T-cell (primary cell): Measurements from ENCODE around the gene ZNF654. TPM values are rescaled to one million over a fixed set of nuclear protein-coding genes. Genes with fewer than 3 reads are reported as not detected.
A peak's percentile ranks its signal among the peaks of the same experiment; 100 is the strongest.

ENCODE experiments used
- ATAC-seq, 4 experiments: fragments of 200-7000 bp in 3 of 4; fragments of 150-1000 bp in 1 of 4; cut with Tn5 transposase; replicated peaks in 1 of 4; 1 replicate in 3 of 4; 2 replicates in 1 of 4; pipeline ENCODE4 v1.10.0; 2021; ENCODE audit warnings: moderate library complexity in 3 of 4, mild to moderate bottlenecking in 2 of 4, moderate number of reproducible peaks in 1 of 4
- CTCF ChIA-PET, 2 donors: fragments of 300-600 bp; sonication (Branson Sonifier 250); formaldehyde crosslinking; loops; one replicate each; lab custom pipeline; 2022; ENCODE audit warnings: antibody characterized with exemption in 2 of 2; lab: Charles Lee
- POLR2A ChIA-PET, 2 donors: fragments of 300-600 bp; sonication (Branson Sonifier 250); formaldehyde crosslinking; loops; one replicate each; lab custom pipeline; 2022; ENCODE audit warnings: antibody characterized with exemption in 2 of 2; lab: Charles Lee
- DNase-seq, 35 experiments: peaks; one replicate each; pipeline versions ENCODE4 v3.0.0 to v3.0.0-alpha.2; 2013 to 2023
- H3K27ac ChIP-seq: one replicate; pipeline ENCODE4 v1.5.1; 2013; ENCODE audit warnings: low read length
- H3K27me3 ChIP-seq, 2 experiments: replicated peaks in 1 of 2; 1 replicate in 1 of 2; 2 replicates in 1 of 2; pipeline versions ENCODE4 v1.6.1 to v1.7.0; 2013; ENCODE audit warnings: low read length in 1 of 2, mixed read lengths in 1 of 2; ENCODE audit not compliant: control insufficient read depth in 2 of 2, insufficient read depth in 2 of 2; ENCODE audit errors: extremely low read depth in 1 of 2
- H3K36me3 ChIP-seq, 2 donors: 1 replicate in 1 of 2; 2 replicates in 1 of 2; pipeline versions ENCODE4 v1.6.1 to v1.7.0; 2013; ENCODE audit warnings: low read length in 1 of 2; ENCODE audit not compliant: control insufficient read depth in 2 of 2, insufficient read depth in 1 of 2; ENCODE audit errors: extremely low read depth in 1 of 2
- H3K4me1 ChIP-seq, 2 experiments: 1 replicate in 1 of 2; 2 replicates in 1 of 2; pipeline versions ENCODE4 v1.6.1 to v1.7.0; 2013; ENCODE audit warnings: low read length in 2 of 2, mixed read lengths in 1 of 2; ENCODE audit not compliant: insufficient read depth in 2 of 2, control insufficient read depth in 1 of 2; ENCODE audit errors: extremely low read depth in 1 of 2
- H3K4me3 ChIP-seq, 2 donors: 1 replicate in 1 of 2; 2 replicates in 1 of 2; pipeline versions ENCODE4 v1.5.1 to v1.7.0; 2013; ENCODE audit warnings: mild to moderate bottlenecking in 2 of 2, low read length in 1 of 2, moderate library complexity in 1 of 2; ENCODE audit not compliant: control insufficient read depth in 1 of 2; ENCODE audit errors: extremely low read depth in 1 of 2
- H3K9me3 ChIP-seq: 2 replicates; pipeline ENCODE4 v1.7.0; 2013
- H3K27ac Mint-ChIP-seq, 2 donors: one replicate each; pipeline ENCODE4 v1.8.0; 2020 to 2021; ENCODE audit warnings: mild to moderate bottlenecking in 2 of 2, mixed read lengths in 2 of 2
- H3K27me3 Mint-ChIP-seq, 2 donors: one replicate each; pipeline ENCODE4 v1.8.0; 2021 to 2022; ENCODE audit warnings: mixed read lengths in 2 of 2
- H3K36me3 Mint-ChIP-seq: one replicate; pipeline ENCODE4 v1.8.0; 2021; ENCODE audit warnings: mixed read lengths
- H3K4me1 Mint-ChIP-seq, 3 donors: one replicate each; pipeline ENCODE4 v1.8.0; 2020 to 2022; ENCODE audit warnings: mixed read lengths in 3 of 3, mild to moderate bottlenecking in 1 of 3
- H3K4me3 Mint-ChIP-seq, 3 donors: one replicate each; pipeline ENCODE4 v1.8.0; 2020 to 2022; ENCODE audit warnings: mild to moderate bottlenecking in 3 of 3, mixed read lengths in 3 of 3, moderate library complexity in 3 of 3
- H3K9me3 Mint-ChIP-seq, 3 donors: one replicate each; pipeline ENCODE4 v1.8.0; 2020 to 2022; ENCODE audit warnings: mixed read lengths in 3 of 3
- WGBS: methylation state at CpG from one replicate; pipeline ENCODE4 v1.1.5; 2013; ENCODE audit warnings: missing lambda C conversion rate; ENCODE audit not compliant: insufficient coverage; 5-methylcytosine and 5-hydroxymethylcytosine counted together
- total RNA-seq, 35 experiments: library from RNA in 6 of 35; stranded (reverse) in 6 of 35; fragments of 120-200 nt in 1 of 35; gene quantifications; one replicate each; pipeline versions ENCODE4 v1.2.1 to v1.2.4 and lab custom pipeline; 2013 to 2026

Gene ZNF654
- total RNA-seq, 5 donors from 2014 or later (not counting 1 experiment from before 2014, with no cell fraction given) = 14.1 to 21.5 (median 17.1) TPM

GRCh38 chr3:88148651-88149050 is 89.6 kb downstream of the ZNF654 start:
- no peaks in the 10 kb centered on the region for H3K27me3 ChIP-seq
- no peaks in the 10 kb centered on the region for H3K27me3 Mint-ChIP-seq
- H3K27ac Mint-ChIP-seq = peak overlapping the region in 1 of 2 donors; percentile 92
- POLR2A ChIA-PET = interaction anchor here (0.6 to 0.9 kb wide), 4 partner anchors 8 to 927 kb away, joined by 3 to 8 read pairs (median 6); no protein-coding TSS in a partner anchor
- no peaks in the 10 kb centered on the region for H3K36me3 ChIP-seq
- peak overlapping the region; percentile 86 to 98 for H3K4me3 ChIP-seq
- H3K4me1 ChIP-seq = peaks cover 15 to 19% of the 10 kb centered on the region in 2 experiments
- peaks cover 9% of the 10 kb centered on the region for H3K36me3 Mint-ChIP-seq
- whole genome bisulfite sequencing = 81% methylated on average over 15 of the region's 17 CpGs
- H3K9me3 Mint-ChIP-seq = no peaks in the 10 kb centered on the region
- H3K9me3 ChIP-seq = no peaks in the 10 kb centered on the region
- H3K4me3 Mint-ChIP-seq = peak overlapping the region; percentile 88 to 95 (median 92)
- CTCF ChIA-PET = interaction anchor here (0.5 to 1.8 kb wide), 4 partner anchors 36 to 799 kb away, joined by 3 to 5 read pairs (median 4); no protein-coding TSS in a partner anchor
- peak overlapping the region; percentile 94 for H3K27ac ChIP-seq
- ATAC-seq = no peak
- no peak for DNase-seq
- H3K4me1 Mint-ChIP-seq = peaks cover 34 to 46% (median 40%) of the 10 kb centered on the region in 3 donors

- Histone ChIP-seq H3K9me3 (no peaks in the 10 kb centered on the region), H3K36me3 (no peaks in the 10 kb centered on the region), H3K27ac (peak overlapping the region; percentile 94), H3K4me1 (peaks cover 15 to 19% of the 10 kb centered on the region in 2 experiments), H3K4me3 (peak overlapping the region; percentile 86 to 98), H3K27me3 (no peaks in the 10 kb centered on the region)
- H3K27me3 Mint-ChIP-seq = no peaks in the 10 kb centered on the region
- ChIA-PET POLR2A (interaction anchor here (0.6 to 1.1 kb wide), 7 partner anchors 9 to 94 kb away, joined by 3 to 9 read pairs (median 4); partner anchors contain the start of genes CGGBP1 (in 1 of the 2) and ZNF654 (in 1 of the 2)), CTCF (interaction anchor here (0.5 to 2.0 kb wide), 8 partner anchors 34 to 799 kb away, joined by 3 to 13 read pairs (median 4); partner anchors contain the start of genes CGGBP1 (in 1 of the 2) and ZNF654 (in 1 of the 2))
- H3K9me3 Mint-ChIP-seq = no peaks in the 10 kb centered on the region
- peak overlapping the region; percentile 85 to 92 for H3K27ac Mint-ChIP-seq
- peaks cover 34 to 46% (median 40%) of the 10 kb centered on the region in 3 donors for H3K4me1 Mint-ChIP-seq
- 0% methylated on average over 7 of the region's 16 CpGs for WGBS
- peaks cover 9% of the 10 kb centered on the region for H3K36me3 Mint-ChIP-seq
- peak overlapping the region; percentile 88 to 95 (median 92) for H3K4me3 Mint-ChIP-seq
- ATAC-seq (peak in 2 of 4 experiments; percentile 7 to 16), DNase-seq (peak in 9 of 35 experiments; percentile 0 to 12 (median 3))
Measured at GRCh38 chr3:88149101-88149508, 90.0 kb downstream of the ZNF654 start.

GRCh38 chr3:88149509-88150362 is 90.7 kb downstream of the ZNF654 start, which contains the start of gene C3orf38:
TSS of gene C3orf38 (plus strand) at chr3:88149959. CDS start at chr3:88150053, 94 bp downstream.
- Histone ChIP-seq H3K27me3 (no peaks in the 10 kb centered on the region), H3K9me3 (no peaks in the 10 kb centered on the region), H3K27ac (peak within 1 kb of the TSS; percentile 94), H3K4me3 (peak within 1 kb of the TSS; percentile 86 to 98), H3K4me1 (peaks cover 15 to 19% of the 10 kb centered on the region in 2 experiments), H3K36me3 (peaks cover 0 to 4% of the 10 kb centered on the region in 2 donors)
- DNase-seq = peak; percentile 64 to 85 (median 76)
- WGBS = under 1% methylated on average over 46 of the region's 57 CpGs
- Mint-ChIP-seq H3K36me3 (peaks cover 13% of the 10 kb centered on the region), H3K9me3 (no peaks in the 10 kb centered on the region), H3K4me1 (peaks cover 37 to 46% (median 45%) of the 10 kb centered on the region in 3 donors), H3K27me3 (no peaks in the 10 kb centered on the region), H3K4me3 (peak within 1 kb of the TSS; percentile 95 to 97 (median 96)), H3K27ac (peak within 1 kb of the TSS; percentile 99)
- ATAC-seq = peak; percentile 94 to 97 (median 96)
- CTCF ChIA-PET = interaction anchor here (0.6 to 2.0 kb wide), 10 partner anchors 30 to 799 kb away, joined by 3 to 13 read pairs (median 4); partner anchors contain the start of genes CGGBP1 (in 1 of the 2) and ZNF654 (in 1 of the 2)
- POLR2A ChIA-PET = interaction anchor here (0.6 to 1.1 kb wide), 6 partner anchors 90 to 116 kb away, joined by 3 to 9 read pairs (median 4); partner anchors contain the start of genes CGGBP1 (in 1 of the 2) and ZNF654 (in 1 of the 2)

GRCh38 chr3:88150371-88150770 is 91.3 kb downstream of the ZNF654 start:
- peak in 9 of 35 experiments; percentile 4 to 53 (median 10) for DNase-seq
- H3K4me1 Mint-ChIP-seq = peaks cover 37 to 46% (median 45%) of the 10 kb centered on the region in 3 donors
- H3K4me3 Mint-ChIP-seq = peak overlapping the region; percentile 95 to 97 (median 96)
- Histone ChIP-seq H3K27me3 (no peaks in the 10 kb centered on the region), H3K27ac (peak overlapping the region; percentile 94), H3K36me3 (peaks cover 0 to 6% of the 10 kb centered on the region in 2 donors), H3K9me3 (no peaks in the 10 kb centered on the region), H3K4me3 (peak overlapping the region; percentile 86 to 98), H3K4me1 (peaks cover 15 to 19% of the 10 kb centered on the region in 2 experiments)
- H3K27me3 Mint-ChIP-seq = no peaks in the 10 kb centered on the region
- no peaks in the 10 kb centered on the region for H3K9me3 Mint-ChIP-seq
- CTCF ChIA-PET = interaction anchor here in 1 of 2 donors (0.6 to 2.0 kb wide), 6 partner anchors 30 to 130 kb away, joined by 3 to 13 read pairs (median 5); partner anchors contain the start of genes CGGBP1 and ZNF654
- POLR2A ChIA-PET = interaction anchor here in 1 of 2 donors (0.6 to 0.9 kb wide), 2 partner anchors 91 to 117 kb away, joined by 3 to 4 read pairs; no protein-coding TSS in a partner anchor
- H3K27ac Mint-ChIP-seq = peak overlapping the region; percentile 99
- ATAC-seq = peak in 1 of 4 experiments; percentile 9
- H3K36me3 Mint-ChIP-seq = peaks cover 13% of the 10 kb centered on the region
- WGBS = 0% methylated on average over 3 of the region's 8 CpGs

- Mint-ChIP-seq H3K4me1 (peaks cover 40 to 49% (median 47%) of the 10 kb centered on the region in 3 donors), H3K27me3 (no peaks in the 10 kb centered on the region), H3K4me3 (peak overlapping the region; percentile 95 to 97 (median 96)), H3K27ac (peak overlapping the region; percentile 70 to 99), H3K9me3 (no peaks in the 10 kb centered on the region), H3K36me3 (peaks cover 16% of the 10 kb centered on the region)
- Histone ChIP-seq H3K36me3 (peaks cover 0 to 6% of the 10 kb centered on the region in 2 donors), H3K9me3 (no peaks in the 10 kb centered on the region), H3K4me3 (peak overlapping the region; percentile 86 to 98), H3K27ac (peak overlapping the region; percentile 94), H3K27me3 (no peaks in the 10 kb centered on the region), H3K4me1 (peaks cover 15 to 19% of the 10 kb centered on the region in 2 experiments)
- no CpG with 5 or more reads among the region's 6 CpGs for WGBS
- ATAC-seq (no peak), DNase-seq (peak in 1 of 35 experiments; percentile 9)
- POLR2A ChIA-PET = interaction anchor here in 1 of 2 donors (0.9 kb wide), 1 partner anchor 117 kb away, joined by 3 read pairs; no protein-coding TSS in a partner anchor
- CTCF ChIA-PET = interaction anchor here (0.5 to 2.0 kb wide), 5 partner anchors 29 to 147 kb away, joined by 3 to 13 read pairs (median 6); partner anchors contain the start of genes CGGBP1 (in 1 of the 2) and ZNF654 (in 1 of the 2)
Measured at GRCh38 chr3:88150806-88151205, 91.8 kb downstream of the ZNF654 start.
